HG03097 (cell line): ENCODE results near the gene ST6GAL2.

Experiments
- ATAC-seq: cut with Tn5 transposase; IDR thresholded peaks from one replicate; pipeline ENCODE4 v1.9.1; 2021; ENCODE audit not compliant: unreplicated experiment, low FRiP score

The ST6GAL2 gene

DNA sequence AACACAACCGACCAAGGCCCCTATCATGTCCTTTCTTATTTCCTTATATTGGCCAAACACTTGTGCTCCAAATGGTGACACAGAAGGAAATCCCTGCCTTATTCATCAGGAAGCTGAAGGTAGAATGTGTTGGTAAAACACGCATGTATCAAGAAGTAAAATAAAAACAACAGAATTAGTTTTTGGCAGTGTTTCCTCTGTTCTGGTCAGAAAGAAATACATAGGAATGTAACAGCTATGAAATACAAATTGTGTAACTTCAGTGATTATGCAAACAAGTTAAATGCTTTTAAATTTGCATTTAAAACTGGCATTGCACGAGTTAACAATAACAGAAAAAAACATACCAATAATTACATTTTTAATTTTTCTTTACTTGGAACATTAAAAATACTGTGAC is 19.3 kb downstream of the ST6GAL2 start:
- no peak for ATAC-seq

- ATAC-seq = no peak
These were observed 21.9 kb downstream of the ST6GAL2 start for GRCh38 chr2:106864051-106864450.

GRCh38 chr2:106863387-106863786 is 22.6 kb downstream of the ST6GAL2 start:
- ATAC-seq = no peak

DNA sequence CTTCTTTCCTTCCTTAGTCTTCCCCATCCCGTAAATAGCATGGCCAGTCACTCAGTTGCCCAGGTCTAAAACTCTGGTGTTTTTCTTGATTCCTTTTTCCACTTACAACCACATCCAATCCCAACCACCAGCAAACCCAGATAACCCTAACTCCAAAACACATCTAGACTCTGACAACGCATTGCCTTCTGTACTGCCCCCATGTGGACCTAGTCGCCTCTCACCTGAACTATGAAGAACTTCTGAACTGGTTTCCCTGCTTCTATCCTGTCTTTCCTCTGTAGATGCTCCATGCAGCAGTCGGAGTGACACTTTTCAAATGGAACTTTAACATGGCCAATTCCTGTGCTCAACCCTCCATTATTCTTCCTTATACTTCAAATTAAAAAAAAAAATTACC is 26.5 kb downstream of the ST6GAL2 start:
- no peak for ATAC-seq

DNA sequence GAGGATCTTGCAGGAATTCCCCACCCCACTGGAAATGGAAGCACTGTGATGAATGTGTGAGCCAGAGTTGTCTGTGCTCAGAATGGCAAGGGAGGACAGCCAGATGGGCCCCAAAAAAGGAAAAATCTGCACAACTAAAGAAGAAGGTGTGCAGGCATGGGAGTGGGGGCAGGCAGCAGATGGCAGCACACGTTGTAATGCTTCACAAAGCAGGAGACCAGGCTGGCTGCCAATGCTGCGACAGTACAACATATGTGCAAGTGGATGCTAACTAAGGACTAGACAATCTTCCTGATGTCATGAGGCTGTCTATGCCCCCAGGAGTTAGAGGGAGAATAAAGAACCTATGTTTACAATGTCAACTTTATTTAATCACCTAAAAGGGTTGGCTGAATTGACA is 27.2 kb downstream of the ST6GAL2 start:
- no peak for ATAC-seq

DNA sequence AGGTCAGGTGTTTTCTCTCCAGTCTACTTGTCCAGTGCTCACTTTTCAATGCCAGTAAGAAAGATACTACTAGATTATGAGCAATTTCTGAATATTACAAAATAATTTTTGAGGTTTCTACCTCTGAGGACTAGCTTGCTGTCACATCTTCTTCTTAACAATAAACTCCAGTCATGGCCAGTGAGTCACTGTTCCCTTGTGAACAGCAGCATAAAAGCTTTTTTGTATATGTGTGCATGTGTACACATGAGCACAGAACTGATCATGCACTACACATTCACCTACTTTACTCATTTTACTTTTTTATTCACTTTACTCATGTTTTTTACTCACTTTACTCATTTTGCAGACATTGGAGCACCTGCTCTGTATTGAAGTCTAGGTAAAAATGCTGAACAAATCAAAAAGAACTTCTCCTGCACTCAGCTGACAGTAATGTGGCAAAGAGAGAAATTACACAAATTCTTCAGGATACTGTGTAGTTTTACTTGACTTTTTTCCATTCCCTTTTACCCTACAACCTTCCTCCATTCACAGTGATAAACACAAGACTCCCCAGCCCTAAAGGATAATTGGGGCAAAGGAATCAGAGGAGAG is 28.0 kb downstream of the ST6GAL2 start:
- ATAC-seq = no peak

GRCh38 chr2:106853631-106854030 is 32.3 kb downstream of the ST6GAL2 start:
- no peak for ATAC-seq

GRCh38 chr2:106851881-106852501 is 34.0 kb downstream of the ST6GAL2 start:
- no peak for ATAC-seq

- no peak for ATAC-seq
These were observed 34.7 kb downstream of the ST6GAL2 start for GRCh38 chr2:106851087-106851874.

DNA sequence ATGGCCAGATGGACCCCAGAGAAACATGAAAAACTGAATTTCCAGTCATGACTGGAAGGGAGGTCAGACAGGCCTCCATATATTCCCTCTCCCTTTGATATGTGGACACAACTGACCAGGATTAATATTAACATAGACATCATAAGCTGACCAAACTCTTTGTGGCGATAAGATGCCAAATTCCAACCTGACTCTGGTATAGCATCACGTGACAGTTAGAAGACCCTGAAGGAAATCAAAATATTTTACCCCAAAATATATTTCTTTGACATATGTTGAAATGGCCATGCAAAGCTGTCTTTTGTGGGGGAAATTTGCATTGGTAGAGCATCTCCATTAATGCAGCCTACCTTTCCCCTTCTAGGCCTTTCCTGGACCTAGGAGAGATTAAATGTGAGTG is 36.7 kb downstream of the ST6GAL2 start:
- no peak for ATAC-seq

DNA sequence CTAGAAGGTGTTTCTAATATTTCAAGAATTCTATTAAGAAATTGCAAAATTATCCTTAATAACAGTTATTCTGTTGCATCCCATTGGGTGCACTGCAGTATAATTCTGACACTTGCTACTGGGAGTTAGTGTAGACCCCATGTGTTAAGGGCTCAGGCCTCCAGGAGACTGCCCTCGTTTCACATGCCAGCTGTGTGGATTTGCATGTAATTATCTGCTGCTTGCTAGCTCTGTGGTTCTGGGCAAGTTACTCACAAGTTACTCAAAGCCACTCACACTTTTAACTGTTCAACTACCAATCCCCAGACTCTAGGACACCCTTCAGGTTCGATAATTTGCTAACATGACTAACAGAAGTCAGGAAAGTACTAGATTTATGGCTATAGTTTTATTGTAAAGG is 38.6 kb downstream of the ST6GAL2 start:
- ATAC-seq = no peak

- ATAC-seq = no peak
These were observed 40.3 kb downstream of the ST6GAL2 start for GRCh38 chr2:106845716-106846115.

- ATAC-seq = no peak
These were observed 42.1 kb downstream of the ST6GAL2 start for GRCh38 chr2:106843910-106844250.

DNA sequence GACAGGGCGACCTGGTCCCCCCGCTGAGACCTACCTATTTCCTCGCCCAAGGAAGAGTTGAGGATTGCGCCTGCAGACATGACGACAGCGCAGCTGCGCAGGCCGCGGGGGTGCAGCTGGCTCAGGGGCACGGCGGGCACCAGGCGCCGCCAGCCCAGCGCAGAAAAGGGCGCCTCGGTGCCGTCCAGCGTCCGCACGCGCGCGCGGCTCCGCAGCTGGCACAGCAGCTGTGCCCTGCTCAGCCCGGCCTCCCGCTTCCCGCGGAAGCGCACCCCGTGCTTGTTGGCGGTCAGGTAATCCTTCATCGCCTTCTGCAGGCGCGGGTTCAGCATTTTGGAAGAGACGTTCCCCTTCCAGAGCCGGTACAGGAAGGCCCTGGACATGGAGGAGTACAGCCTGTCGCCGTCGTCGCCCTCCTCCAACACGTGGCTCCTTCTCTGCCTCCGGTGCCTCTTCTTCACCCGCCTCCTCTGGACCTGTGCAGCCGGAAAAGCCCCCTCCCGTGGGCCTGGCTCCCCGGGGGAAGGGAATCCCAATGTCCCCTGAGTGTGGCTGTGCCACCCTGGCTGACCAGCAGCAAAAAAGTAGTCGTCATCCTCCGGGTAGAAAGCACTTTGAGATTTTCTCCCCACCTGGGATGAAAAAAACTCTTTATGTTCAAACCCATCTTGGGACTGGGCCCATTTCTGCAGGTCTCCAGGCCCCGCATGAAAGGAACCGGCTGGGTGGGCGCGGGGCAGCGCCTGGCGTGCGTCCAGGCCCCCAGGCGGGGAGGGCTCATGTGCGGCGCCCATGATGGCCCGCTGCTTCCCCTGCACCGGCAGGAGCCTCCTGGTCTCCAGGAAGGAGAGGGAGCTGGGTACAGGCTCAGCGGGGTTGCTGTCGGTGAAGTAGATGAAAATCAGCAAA is 42.7 kb downstream of the ST6GAL2 start:
- ATAC-seq = no peak

DNA sequence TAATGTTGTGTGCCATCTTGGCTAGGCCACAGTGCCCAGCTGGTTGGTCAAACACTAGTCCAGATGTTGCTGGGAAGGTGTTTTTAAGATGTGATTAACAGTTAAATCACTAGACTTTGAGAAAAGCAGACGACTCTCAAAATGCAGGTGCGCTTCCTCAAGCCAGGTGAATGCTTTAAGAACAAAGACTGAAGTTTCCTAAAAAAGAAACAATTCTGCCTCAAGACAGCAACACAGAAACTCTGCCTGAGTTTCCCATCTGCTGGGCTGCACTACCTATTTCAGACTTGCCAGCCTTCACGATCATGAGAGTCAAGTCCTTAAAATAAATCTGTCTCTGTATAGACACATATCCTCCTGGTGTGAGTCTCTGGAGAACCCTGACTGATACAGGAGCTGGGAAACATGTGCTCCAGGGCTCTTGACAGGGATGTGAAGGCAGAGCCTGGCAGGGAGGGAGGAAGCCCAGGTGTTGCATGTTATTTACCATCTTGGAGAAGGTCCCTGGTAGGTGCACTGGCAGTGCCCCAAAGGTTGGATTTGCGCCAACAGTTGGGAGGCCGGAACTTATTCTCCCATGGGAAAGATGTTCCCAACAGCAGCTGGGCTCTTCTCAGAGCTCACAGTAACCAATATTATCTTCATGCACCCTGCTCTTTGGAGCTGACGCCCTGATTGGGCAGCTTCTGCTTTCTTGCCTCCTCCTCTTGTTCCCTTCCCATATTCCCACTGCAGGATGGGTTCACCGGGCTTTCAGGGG is 43.9 kb downstream of the ST6GAL2 start:
- no peak for ATAC-seq

GRCh38 chr2:106840818-106841217 is 45.1 kb downstream of the ST6GAL2 start:
- ATAC-seq = no peak

DNA sequence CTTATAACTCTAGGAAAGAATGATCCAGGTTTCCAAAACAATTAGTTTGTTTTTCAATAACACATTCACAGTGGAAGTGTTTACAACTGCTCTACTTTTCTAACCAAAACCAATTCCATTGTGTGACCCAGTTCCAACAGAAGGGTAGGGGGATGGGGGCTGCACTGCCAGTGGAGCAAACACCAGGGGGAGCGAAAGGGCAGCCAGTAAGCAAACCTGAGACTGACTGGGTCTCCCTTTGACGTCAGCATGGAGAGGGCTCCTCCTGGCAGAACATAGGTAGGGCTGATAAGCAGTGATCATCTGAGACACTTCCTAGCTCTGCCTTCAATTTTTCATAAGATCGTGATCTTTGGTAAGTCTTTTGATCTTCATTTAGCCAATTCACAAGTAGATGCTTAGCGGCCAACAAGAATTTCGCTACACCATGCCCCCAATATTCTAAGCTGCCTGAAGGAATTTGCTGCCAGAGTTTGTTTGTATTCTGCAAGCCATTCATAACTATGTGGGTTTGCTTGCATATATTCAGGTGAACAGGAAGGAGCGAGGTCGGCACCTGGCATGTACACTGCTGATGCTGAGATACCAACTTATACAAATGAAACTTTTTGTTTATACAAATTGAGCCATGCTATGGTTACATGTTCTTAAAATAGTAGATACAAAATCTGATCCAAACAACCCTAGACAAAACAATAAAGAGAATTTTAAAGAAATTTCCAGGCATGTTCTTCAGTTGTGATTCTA is 45.9 kb downstream of the ST6GAL2 start:
- ATAC-seq = no peak

- no peak for ATAC-seq
These were observed 52.7 kb downstream of the ST6GAL2 start for GRCh38 chr2:106833256-106833655.

GRCh38 chr2:106831816-106832569 is 54.0 kb downstream of the ST6GAL2 start:
- no peak for ATAC-seq
